GM10847 (cell line): ENCODE measurements around the gene SNRPA1.

Experiments used
- POLR2A ChIP-seq: IDR thresholded peaks from 2 replicates; pipeline ENCODE4 v1.6.1; 2011; ENCODE audit not compliant: insufficient read length; ENCODE audit errors: extremely low read depth

The SNRPA1 gene

GRCh38 chr15:101244889-101245668 lies 50.0 kb downstream of the SNRPA1 start:
- TF ChIP-seq POLR2A, result no peak

GRCh38 chr15:101244036-101244781 lies 50.8 kb downstream of the SNRPA1 start:
- TF ChIP-seq POLR2A, result no peak

- TF ChIP-seq POLR2A, result no peak
Observed at GRCh38 chr15:101243420-101243819, 51.6 kb downstream of the SNRPA1 start.

- no peak for TF ChIP-seq POLR2A
Observed at GRCh38 chr15:101242999-101243336, 52.1 kb downstream of the SNRPA1 start.

GRCh38 chr15:101242160-101242998 lies 52.7 kb downstream of the SNRPA1 start:
- TF ChIP-seq POLR2A, result no peak

- TF ChIP-seq POLR2A, result no peak
Observed at GRCh38 chr15:101240358-101240757, 54.7 kb downstream of the SNRPA1 start.

GRCh38 chr15:101239724-101240136 lies 55.3 kb downstream of the SNRPA1 start:
- TF ChIP-seq POLR2A, result no peak

GRCh38 chr15:101237251-101237650 lies 57.8 kb downstream of the SNRPA1 start:
- no peak for TF ChIP-seq POLR2A

- no peak for TF ChIP-seq POLR2A
Observed at GRCh38 chr15:101233651-101234280, 61.3 kb downstream of the SNRPA1 start.

GRCh38 chr15:101232677-101233076 lies 62.4 kb downstream of the SNRPA1 start:
- TF ChIP-seq POLR2A, result no peak
